Neural progenitor cell (in vitro differentiated cells): Measurements from ENCODE around the gene IRX5. TPM values are rescaled to one million over a fixed set of nuclear protein-coding genes. Genes with fewer than 3 reads are reported as not detected.

Experiments used
- DNase-seq: peaks from one replicate; pipeline ENCODE4 v3.0.0-alpha.2; 2016; ENCODE audit warnings: low spot score
- H2AFZ ChIP-seq: fragments of 200-600 bp; sonication (generic); replicated peaks from 2 replicates; pipeline ENCODE4 v1.6.1; 2016; ENCODE audit warnings: antibody characterized with exemption
- H3F3A ChIP-seq: fragments of 200-600 bp; sonication (generic); 2 replicates; pipeline ENCODE4 v1.6.1; 2016; ENCODE audit warnings: antibody characterized with exemption, low read depth
- H3K27ac ChIP-seq: fragments of 200-600 bp; sonication (generic); 2 replicates; pipeline ENCODE4 v1.5.1; 2016; ENCODE audit warnings: mild to moderate bottlenecking
- H3K27me3 ChIP-seq: fragments of 200-600 bp; sonication (generic); 2 replicates; pipeline ENCODE4 v1.6.1; 2016; ENCODE audit warnings: mild to moderate bottlenecking, moderate library complexity
- H3K36me3 ChIP-seq: fragments of 200-600 bp; sonication (generic); 2 replicates; pipeline ENCODE4 v1.5.1; 2016
- H3K4me1 ChIP-seq: fragments of 200-600 bp; sonication (generic); 2 replicates; pipeline ENCODE4 v1.6.1; 2016; ENCODE audit warnings: mixed run types
- H3K4me2 ChIP-seq: fragments of 200-600 bp; sonication (generic); 2 replicates; pipeline ENCODE4 v1.6.1; 2016
- H3K4me3 ChIP-seq: fragments of 200-600 bp; sonication (generic); 2 replicates; pipeline ENCODE4 v1.5.1; 2016
- H3K79me2 ChIP-seq: fragments of 200-600 bp; sonication (generic); 2 replicates; pipeline ENCODE4 v1.6.1; 2016; ENCODE audit warnings: low read depth
- H3K9ac ChIP-seq: fragments of 200-600 bp; sonication (generic); 2 replicates; pipeline ENCODE4 v1.6.1; 2016
- H3K9me3 ChIP-seq: fragments of 200-600 bp; sonication (generic); 2 replicates; pipeline ENCODE4 v1.5.1; 2016; ENCODE audit warnings: low read depth
- H4K20me1 ChIP-seq: fragments of 200-600 bp; sonication (generic); 2 replicates; pipeline ENCODE4 v1.6.1; 2016; ENCODE audit warnings: low read depth
- H3K27ac Mint-ChIP-seq: 3 replicates; pipeline ENCODE4 v1.8.0; 2021; ENCODE audit warnings: mixed read lengths
- H3K27me3 Mint-ChIP-seq: 2 replicates; pipeline ENCODE4 v1.8.0; 2022; ENCODE audit warnings: low read depth, mild to moderate bottlenecking, inconsistent platforms, moderate library complexity, mixed read lengths; ENCODE audit not compliant: insufficient read depth
- H3K36me3 Mint-ChIP-seq: 3 replicates; pipeline ENCODE4 v1.8.0; 2021; ENCODE audit warnings: mixed read lengths
- H3K4me1 Mint-ChIP-seq: 3 replicates; pipeline ENCODE4 v1.8.0; 2021; ENCODE audit warnings: mixed read lengths
- H3K4me3 Mint-ChIP-seq: 3 replicates; pipeline ENCODE4 v1.8.0; 2021; ENCODE audit warnings: mild to moderate bottlenecking, moderate library complexity, mixed read lengths
- H3K9me3 Mint-ChIP-seq: 3 replicates; pipeline ENCODE4 v1.8.0; 2020; ENCODE audit warnings: mixed read lengths
- CTCF ChIP-seq: fragments of 200-600 bp; sonication (generic); IDR thresholded peaks from 2 replicates; pipeline ENCODE4 v1.5.1; 2017; ENCODE audit warnings: antibody characterized with exemption, mild to moderate bottlenecking
- EZH2 ChIP-seq: fragments of 200-600 bp; sonication (generic); IDR thresholded peaks from 2 replicates; pipeline ENCODE4 v1.6.1; 2017; ENCODE audit warnings: antibody characterized with exemption, mild to moderate bottlenecking, moderate library complexity
- EZH2phosphoT487 ChIP-seq: fragments of 200-600 bp; sonication (generic); IDR thresholded peaks from 2 replicates; pipeline ENCODE4 v1.6.1; 2017; ENCODE audit warnings: antibody characterized with exemption
- total RNA-seq: library from RNA; depleted of rRNA; stranded (reverse); fragments of >200 nt; gene quantifications from 2 replicates; pipeline ENCODE4 v1.2.3, GENCODE V29; 2015; ENCODE audit warnings: low replicate concordance

IRX5 gene
- total RNA-seq, 1 donor from 2014 or later: 1.6 TPM

GRCh38 chr16:54886078-54886477, 44.6 kb upstream of the IRX5 start:
- Histone ChIP-seq H3K4me3 (no peak overlapping the region), H3K36me3 (no peaks in the 10 kb centered on the region), H3K4me1 (peaks cover 4% of the 10 kb centered on the region), H3K79me2 (no peaks in the 10 kb centered on the region), H3K9me3 (no peaks in the 10 kb centered on the region), H4K20me1 (no peaks in the 10 kb centered on the region), H3K27me3 (no peaks in the 10 kb centered on the region), H3K4me2 (no peak overlapping the region), H3K9ac (no peak overlapping the region), H3K27ac (no peak overlapping the region), H3F3A (no peaks in the 10 kb centered on the region), H2AFZ (no peak overlapping the region)
- Mint-ChIP-seq H3K4me1 (no peaks in the 10 kb centered on the region), H3K36me3 (peaks cover 7% of the 10 kb centered on the region), H3K4me3 (no peak overlapping the region), H3K27me3 (peaks cover 2% of the 10 kb centered on the region), H3K9me3 (peaks cover 17% of the 10 kb centered on the region), H3K27ac (no peak overlapping the region)
- no peak for TF ChIP-seq EZH2phosphoT487
- TF ChIP-seq CTCF: no peak
- TF ChIP-seq EZH2: no peak
- DNase-seq: no peak

GRCh38 chr16:54890381-54890780, 40.3 kb upstream of the IRX5 start:
- Histone ChIP-seq H3F3A (no peaks in the 10 kb centered on the region), H3K27ac (no peak overlapping the region), H2AFZ (no peak overlapping the region), H3K4me2 (no peak overlapping the region), H4K20me1 (no peaks in the 10 kb centered on the region), H3K4me3 (no peak overlapping the region), H3K36me3 (no peaks in the 10 kb centered on the region), H3K9ac (no peak overlapping the region), H3K4me1 (no peaks in the 10 kb centered on the region), H3K79me2 (no peaks in the 10 kb centered on the region), H3K27me3 (no peaks in the 10 kb centered on the region), H3K9me3 (no peaks in the 10 kb centered on the region)
- DNase-seq: no peak
- H3K27ac Mint-ChIP-seq: no peak overlapping the region
- peaks cover 2% of the 10 kb centered on the region for H3K4me1 Mint-ChIP-seq
- no peak for TF ChIP-seq EZH2phosphoT487
- no peak for TF ChIP-seq CTCF
- TF ChIP-seq EZH2: no peak
- H3K9me3 Mint-ChIP-seq: peaks cover 7% of the 10 kb centered on the region
- no peaks in the 10 kb centered on the region for H3K27me3 Mint-ChIP-seq
- no peak overlapping the region for H3K4me3 Mint-ChIP-seq
- H3K36me3 Mint-ChIP-seq: peaks cover 6% of the 10 kb centered on the region

- H2AFZ ChIP-seq: no peak overlapping the region
- TF ChIP-seq EZH2 (no peak), CTCF (no peak), EZH2phosphoT487 (no peak)
- no peaks in the 10 kb centered on the region for H3K27me3 ChIP-seq
- H3K36me3 Mint-ChIP-seq: peaks cover 5% of the 10 kb centered on the region
- peaks cover 2% of the 10 kb centered on the region for H3K4me1 Mint-ChIP-seq
- no peaks in the 10 kb centered on the region for H3K79me2 ChIP-seq
- no peak overlapping the region for H3K9ac ChIP-seq
- no peaks in the 10 kb centered on the region for H3K4me1 ChIP-seq
- no peak overlapping the region for H3K27ac Mint-ChIP-seq
- H4K20me1 ChIP-seq: no peaks in the 10 kb centered on the region
- no peaks in the 10 kb centered on the region for H3K27me3 Mint-ChIP-seq
- no peak overlapping the region for H3K4me3 ChIP-seq
- no peak overlapping the region for H3K4me2 ChIP-seq
- H3F3A ChIP-seq: no peaks in the 10 kb centered on the region
- H3K9me3 Mint-ChIP-seq: peaks cover 5% of the 10 kb centered on the region
- no peak overlapping the region for H3K27ac ChIP-seq
- no peak overlapping the region for H3K4me3 Mint-ChIP-seq
- no peaks in the 10 kb centered on the region for H3K36me3 ChIP-seq
- H3K9me3 ChIP-seq: no peaks in the 10 kb centered on the region
- no peak for DNase-seq
Measured at GRCh38 chr16:54891346-54891745, 39.3 kb upstream of the IRX5 start.

- H3K4me1 ChIP-seq: no peaks in the 10 kb centered on the region
- H3K36me3 ChIP-seq: no peaks in the 10 kb centered on the region
- no peak overlapping the region for H3K9ac ChIP-seq
- no peaks in the 10 kb centered on the region for H3K27me3 Mint-ChIP-seq
- no peak overlapping the region for H3K4me3 ChIP-seq
- peaks cover 2% of the 10 kb centered on the region for H3K36me3 Mint-ChIP-seq
- H3K9me3 ChIP-seq: no peaks in the 10 kb centered on the region
- H2AFZ ChIP-seq: no peak overlapping the region
- no peaks in the 10 kb centered on the region for H4K20me1 ChIP-seq
- H3K79me2 ChIP-seq: no peaks in the 10 kb centered on the region
- no peaks in the 10 kb centered on the region for H3K9me3 Mint-ChIP-seq
- peaks cover 6% of the 10 kb centered on the region for H3K4me1 Mint-ChIP-seq
- H3K27me3 ChIP-seq: no peaks in the 10 kb centered on the region
- no peak overlapping the region for H3K4me2 ChIP-seq
- DNase-seq: no peak
- no peak overlapping the region for H3K27ac Mint-ChIP-seq
- no peak overlapping the region for H3K4me3 Mint-ChIP-seq
- no peaks in the 10 kb centered on the region for H3F3A ChIP-seq
- no peak for TF ChIP-seq EZH2
- no peak for TF ChIP-seq CTCF
- no peak for TF ChIP-seq EZH2phosphoT487
- H3K27ac ChIP-seq: no peak overlapping the region
Measured at GRCh38 chr16:54892981-54893380, 37.7 kb upstream of the IRX5 start.
